Caco-2 (cell line): Measurements from ENCODE around the gene SHMT2. TPM values are rescaled to one million over a fixed set of nuclear protein-coding genes. Genes with fewer than 3 reads are reported as not detected.

Source experiments
- BruUV-seq: library from RNA; stranded (reverse); fragments of 400-500 nt; replicated peaks from 2 replicates; lab custom pipeline; 2021; lab: Mats Ljungman, UMichigan
- CTCF ChIA-PET: fragments of 300-600 bp; sonication (Branson Sonifier 250); formaldehyde crosslinking; loops from one replicate; lab custom pipeline; 2022; ENCODE audit warnings: antibody characterized with exemption; lab: Charles Lee
- POLR2A ChIA-PET: fragments of 300-600 bp; sonication (Branson Sonifier 250); formaldehyde crosslinking; loops from one replicate; lab custom pipeline; 2022; ENCODE audit warnings: antibody characterized with exemption; lab: Charles Lee
- DNase-seq, 2 experiments: peaks; one replicate each; pipeline versions ENCODE4 v3.0.0 to v3.0.0-alpha.2; 2020 to 2022
- H3K27me3 ChIP-seq: replicated peaks from 2 replicates; pipeline ENCODE4 v1.6.0; 2011; ENCODE audit warnings: low read length; ENCODE audit not compliant: control insufficient read depth, insufficient read depth
- H3K36me3 ChIP-seq: 2 replicates; pipeline ENCODE4 v1.5.1; 2011; ENCODE audit warnings: low read length; ENCODE audit not compliant: control insufficient read depth, insufficient read depth
- H3K4me1 ChIP-seq: fragments of 250-450 bp; sonication (Bioruptor Pico); 2 replicates; pipeline ENCODE4 v1.5.1; 2020; ENCODE audit warnings: mild to moderate bottlenecking
- H3K4me3 ChIP-seq: 2 replicates; pipeline ENCODE4 v1.5.1; 2011; ENCODE audit warnings: low read depth, mild to moderate bottlenecking, control low read depth, low read length
- H3K9me3 ChIP-seq: fragments of 250-450 bp; sonication (Bioruptor Pico); 2 replicates; pipeline ENCODE4 v1.5.1; 2020; ENCODE audit warnings: mild to moderate bottlenecking, moderate library complexity
- H3K27ac Mint-ChIP-seq: one replicate; pipeline ENCODE4 v1.8.0; 2022; ENCODE audit warnings: mixed read lengths; ENCODE audit not compliant: unreplicated experiment
- H3K27me3 Mint-ChIP-seq: one replicate; pipeline ENCODE4 v1.8.0; 2022; ENCODE audit warnings: mixed read lengths; ENCODE audit not compliant: insufficient read depth, unreplicated experiment
- H3K36me3 Mint-ChIP-seq: one replicate; pipeline ENCODE4 v1.8.0; 2022; ENCODE audit warnings: mild to moderate bottlenecking, mixed read lengths; ENCODE audit not compliant: insufficient read depth, unreplicated experiment
- H3K4me1 Mint-ChIP-seq: one replicate; pipeline ENCODE4 v1.8.0; 2022; ENCODE audit warnings: low read depth, mixed read lengths; ENCODE audit not compliant: unreplicated experiment
- H3K4me3 Mint-ChIP-seq: one replicate; pipeline ENCODE4 v1.8.0; 2022; ENCODE audit warnings: mild to moderate bottlenecking, moderate library complexity, mixed read lengths; ENCODE audit not compliant: unreplicated experiment
- H3K9me3 Mint-ChIP-seq: one replicate; pipeline ENCODE4 v1.8.0; 2022; ENCODE audit warnings: mixed read lengths; ENCODE audit not compliant: unreplicated experiment
- intact Hi-C: fragments of 100-400 bp; cut with micrococcal nuclease; formaldehyde crosslinking; loops from one replicate; pipeline ENCODE4 v1.10.0; 2022; ENCODE audit not compliant: unreplicated experiment
- total RNA-seq: library from RNA; stranded (reverse); gene quantifications from 2 replicates; pipeline ENCODE4 v1.2.3, GENCODE V29; 2022
- TF ChIP-seq, protein P1 (sequence below), 2 experiments: fragments of 200-600 bp in 1 of 2; IDR thresholded peaks; 1 replicate in 1 of 2; 2 replicates in 1 of 2; pipeline versions ENCODE4 v1.5.1 to v1.8.0; 2011 to 2022; ENCODE audit warnings: antibody characterized with exemption in 1 of 2, control low read depth in 1 of 2, inconsistent platforms in 1 of 2, low read depth in 1 of 2, low read length in 1 of 2, mild to moderate bottlenecking in 1 of 2, moderate library complexity in 1 of 2; ENCODE audit not compliant: insufficient read depth in 1 of 2, severe bottlenecking in 1 of 2, unreplicated experiment in 1 of 2

The SHMT2 gene
- total RNA-seq, 1 experiment from 2014 or later: 466 TPM

DNA sequence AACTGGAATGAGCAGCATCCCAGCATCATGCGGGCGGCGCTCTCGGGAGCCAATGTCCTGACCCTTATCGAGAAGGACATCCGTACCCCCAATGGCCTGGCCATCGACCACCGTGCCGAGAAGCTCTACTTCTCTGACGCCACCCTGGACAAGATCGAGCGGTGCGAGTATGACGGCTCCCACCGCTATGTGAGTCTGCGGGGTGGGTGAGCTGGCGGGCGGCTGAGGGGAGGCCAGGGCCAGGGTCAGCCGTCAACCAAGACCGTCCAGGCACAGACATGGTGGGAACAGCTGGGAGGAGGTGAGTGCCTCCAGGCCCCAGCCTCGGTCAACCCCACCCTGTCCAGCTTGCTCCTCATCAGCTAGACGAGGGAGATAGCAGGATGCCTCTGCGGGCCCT lies 38.7 kb upstream of the SHMT2 start:
- H3K36me3 ChIP-seq: peaks cover 8% of the 10 kb centered on the region
- Mint-ChIP-seq H3K27ac (no peak overlapping the region), H3K9me3 (no peaks in the 10 kb centered on the region), H3K4me3 (no peak overlapping the region), H3K27me3 (no peaks in the 10 kb centered on the region), H3K36me3 (peaks cover 41% of the 10 kb centered on the region), H3K4me1 (no peaks in the 10 kb centered on the region)
- H3K9me3 ChIP-seq: no peaks in the 10 kb centered on the region
- CTCF ChIA-PET: interaction anchor here (1.0 kb wide), 1 partner anchor 16 kb away, joined by 3 read pairs; no protein-coding TSS in a partner anchor
- POLR2A ChIA-PET: no interaction called here
- intact Hi-C loops: no loop called here
- no peaks in the 10 kb centered on the region for H3K27me3 ChIP-seq
- no peak overlapping the region for H3K4me3 ChIP-seq
- no peaks in the 10 kb centered on the region for H3K4me1 ChIP-seq
- TF ChIP-seq, protein P1, sequence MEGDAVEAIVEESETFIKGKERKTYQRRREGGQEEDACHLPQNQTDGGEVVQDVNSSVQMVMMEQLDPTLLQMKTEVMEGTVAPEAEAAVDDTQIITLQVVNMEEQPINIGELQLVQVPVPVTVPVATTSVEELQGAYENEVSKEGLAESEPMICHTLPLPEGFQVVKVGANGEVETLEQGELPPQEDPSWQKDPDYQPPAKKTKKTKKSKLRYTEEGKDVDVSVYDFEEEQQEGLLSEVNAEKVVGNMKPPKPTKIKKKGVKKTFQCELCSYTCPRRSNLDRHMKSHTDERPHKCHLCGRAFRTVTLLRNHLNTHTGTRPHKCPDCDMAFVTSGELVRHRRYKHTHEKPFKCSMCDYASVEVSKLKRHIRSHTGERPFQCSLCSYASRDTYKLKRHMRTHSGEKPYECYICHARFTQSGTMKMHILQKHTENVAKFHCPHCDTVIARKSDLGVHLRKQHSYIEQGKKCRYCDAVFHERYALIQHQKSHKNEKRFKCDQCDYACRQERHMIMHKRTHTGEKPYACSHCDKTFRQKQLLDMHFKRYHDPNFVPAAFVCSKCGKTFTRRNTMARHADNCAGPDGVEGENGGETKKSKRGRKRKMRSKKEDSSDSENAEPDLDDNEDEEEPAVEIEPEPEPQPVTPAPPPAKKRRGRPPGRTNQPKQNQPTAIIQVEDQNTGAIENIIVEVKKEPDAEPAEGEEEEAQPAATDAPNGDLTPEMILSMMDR (IDR thresholded peaks at IDR 0.05; ENCODE audit: insufficient read depth in 1 of 2, low read depth in 1 of 2, low read length in 1 of 2, severe bottlenecking in 1 of 2, unreplicated experiment in 1 of 2): no peak
- DNase-seq: no peak
- BruUV-seq: no TSS peak

- H3K4me1 Mint-ChIP-seq: no peaks in the 10 kb centered on the region
- peaks cover 8% of the 10 kb centered on the region for H3K36me3 ChIP-seq
- intact Hi-C loops: no loop called here
- no peak overlapping the region for H3K27ac Mint-ChIP-seq
- BruUV-seq: no TSS peak
- H3K27me3 Mint-ChIP-seq: no peaks in the 10 kb centered on the region
- H3K9me3 ChIP-seq: no peaks in the 10 kb centered on the region
- TF ChIP-seq, protein P1 (IDR thresholded peaks at IDR 0.05; ENCODE audit: insufficient read depth in 1 of 2, low read depth in 1 of 2, low read length in 1 of 2, severe bottlenecking in 1 of 2, unreplicated experiment in 1 of 2): no peak
- POLR2A ChIA-PET: no interaction called here
- no peak for DNase-seq
- H3K4me3 Mint-ChIP-seq: no peak overlapping the region
- H3K4me1 ChIP-seq: no peaks in the 10 kb centered on the region
- no peak overlapping the region for H3K4me3 ChIP-seq
- no peaks in the 10 kb centered on the region for H3K9me3 Mint-ChIP-seq
- CTCF ChIA-PET: interaction anchor here (1.0 kb wide), 1 partner anchor 16 kb away, joined by 3 read pairs; no protein-coding TSS in a partner anchor
- H3K36me3 Mint-ChIP-seq: peaks cover 46% of the 10 kb centered on the region
- H3K27me3 ChIP-seq: no peaks in the 10 kb centered on the region
Observed at GRCh38 chr12:57191410-57191809, 38.1 kb upstream of the SHMT2 start.

GRCh38 chr12:57192920-57193319 lies 36.6 kb upstream of the SHMT2 start:
- Mint-ChIP-seq H3K36me3 (peaks cover 35% of the 10 kb centered on the region), H3K4me3 (no peak overlapping the region), H3K4me1 (no peaks in the 10 kb centered on the region), H3K27me3 (no peaks in the 10 kb centered on the region), H3K9me3 (no peaks in the 10 kb centered on the region), H3K27ac (no peak overlapping the region)
- intact Hi-C loops: no loop called here
- CTCF ChIA-PET: interaction anchor here (0.6 kb wide), 1 partner anchor 70 kb away, joined by 3 read pairs; no protein-coding TSS in a partner anchor
- Histone ChIP-seq H3K9me3 (no peaks in the 10 kb centered on the region), H3K27me3 (no peaks in the 10 kb centered on the region), H3K36me3 (peaks cover 6% of the 10 kb centered on the region), H3K4me1 (no peaks in the 10 kb centered on the region), H3K4me3 (no peak overlapping the region)
- TF ChIP-seq, protein P1 (IDR thresholded peaks at IDR 0.05; ENCODE audit: insufficient read depth in 1 of 2, low read depth in 1 of 2, low read length in 1 of 2, severe bottlenecking in 1 of 2, unreplicated experiment in 1 of 2): no peak
- DNase-seq: no peak
- BruUV-seq: no TSS peak
- POLR2A ChIA-PET: no interaction called here
